Measurements from ENCODE around the gene PDLIM3.

DNA sequence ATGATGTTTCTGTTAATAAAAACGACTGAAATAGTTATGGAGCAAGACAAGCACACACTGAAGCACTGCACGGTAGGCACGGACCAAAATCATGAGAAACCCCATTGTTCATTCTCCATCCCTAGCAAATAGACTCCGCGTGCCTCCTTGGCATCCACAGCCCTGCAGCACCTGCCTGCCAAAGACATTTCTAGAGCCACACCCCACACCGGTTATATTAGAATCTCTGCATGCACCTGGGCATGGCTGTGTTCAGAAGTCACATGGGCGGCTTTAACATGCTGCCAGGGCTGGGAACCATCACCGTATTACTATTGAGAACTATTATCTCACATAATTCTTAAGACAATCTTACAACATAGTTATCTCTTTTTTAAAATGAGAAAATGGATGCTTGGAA lies 5.9 kb downstream of the PDLIM3 start:
- TF ChIP-seq CTCF (conservative IDR thresholded peaks at IDR 0.05 in 1 of 2, IDR thresholded peaks at IDR 0.05 in 1 of 2; ENCODE audit: extremely low read depth in 1 of 2, insufficient read depth in 1 of 2, low read depth in 1 of 2, low read length in 2 of 2) (no peak), EZH2 (IDR thresholded peaks at IDR 0.05; ENCODE audit: borderline replicate concordance, low read length) (no peak)

All from mammary epithelial cell (primary cell).